ENCODE measurements around the gene SERPINB13. TPM values are rescaled to one million over a fixed set of nuclear protein-coding genes. Genes with fewer than 3 reads are reported as not detected.

Gene SERPINB13
- total RNA-seq, 1 experiment from 2014 or later = not detected

GRCh38 chr18:63603772-63604171 is 16.6 kb downstream of the SERPINB13 start:
- intact Hi-C loops (cut with micrococcal nuclease; ENCODE audit: unreplicated experiment) = loop anchor here (1.0 kb wide), 1 partner anchor 73 kb away; no protein-coding TSS in a partner anchor
- CTCF ChIA-PET = interaction anchor here (0.5 to 1.1 kb wide), 2 partner anchors 138 to 1130 kb away, joined by 3 to 6 read pairs; no protein-coding TSS in a partner anchor
- no peak overlapping the region for H3K27ac Mint-ChIP-seq (ENCODE audit: unreplicated experiment)
- DNase-seq = no peak
- H3K4me3 Mint-ChIP-seq (ENCODE audit: low read depth, unreplicated experiment) = no peak overlapping the region
- peaks cover 5% of the 10 kb centered on the region for H3K36me3 Mint-ChIP-seq (ENCODE audit: insufficient read depth, unreplicated experiment)
- no peaks in the 10 kb centered on the region for H3K27me3 Mint-ChIP-seq (ENCODE audit: unreplicated experiment)
- H3K9me3 Mint-ChIP-seq (ENCODE audit: low read depth, unreplicated experiment) = no peaks in the 10 kb centered on the region
- TF ChIP-seq CTCF (IDR thresholded peaks at IDR 0.05; ENCODE audit: unreplicated experiment) = no peak
- H3K4me1 Mint-ChIP-seq (ENCODE audit: low read depth, unreplicated experiment) = peaks cover 37% of the 10 kb centered on the region
- BruUV-seq (replicated peaks) = no TSS peak

- BruUV-seq (replicated peaks) = no TSS peak
- Mint-ChIP-seq H3K4me3 (ENCODE audit: low read depth, unreplicated experiment) (no peak overlapping the region), H3K36me3 (ENCODE audit: insufficient read depth, unreplicated experiment) (peaks cover 5% of the 10 kb centered on the region), H3K27ac (ENCODE audit: unreplicated experiment) (peak overlapping the region; percentile 73), H3K9me3 (ENCODE audit: low read depth, unreplicated experiment) (no peaks in the 10 kb centered on the region), H3K27me3 (ENCODE audit: unreplicated experiment) (no peaks in the 10 kb centered on the region), H3K4me1 (ENCODE audit: low read depth, unreplicated experiment) (peaks cover 29% of the 10 kb centered on the region)
- DNase-seq = peak; percentile 55
- TF ChIP-seq CTCF (IDR thresholded peaks at IDR 0.05; ENCODE audit: unreplicated experiment) = no peak
- intact Hi-C loops (cut with micrococcal nuclease; ENCODE audit: unreplicated experiment) = loop anchor here (1.0 kb wide), 1 partner anchor 71 kb away; no protein-coding TSS in a partner anchor
- CTCF ChIA-PET = interaction anchor here (0.9 kb wide), 2 partner anchors 87 to 137 kb away, joined by 3 to 9 read pairs; no protein-coding TSS in a partner anchor
Measured at GRCh38 chr18:63604791-63605567, 17.8 kb downstream of the SERPINB13 start.

- Mint-ChIP-seq H3K27ac (ENCODE audit: unreplicated experiment) (no peak overlapping the region), H3K4me3 (ENCODE audit: low read depth, unreplicated experiment) (no peak overlapping the region), H3K36me3 (ENCODE audit: insufficient read depth, unreplicated experiment) (peaks cover 5% of the 10 kb centered on the region), H3K27me3 (ENCODE audit: unreplicated experiment) (no peaks in the 10 kb centered on the region), H3K4me1 (ENCODE audit: low read depth, unreplicated experiment) (peaks cover 29% of the 10 kb centered on the region), H3K9me3 (ENCODE audit: low read depth, unreplicated experiment) (no peaks in the 10 kb centered on the region)
- DNase-seq = no peak
- BruUV-seq (replicated peaks) = no TSS peak
- TF ChIP-seq CTCF (IDR thresholded peaks at IDR 0.05; ENCODE audit: unreplicated experiment) = no peak
- CTCF ChIA-PET = no interaction called here
- intact Hi-C loops (cut with micrococcal nuclease; ENCODE audit: unreplicated experiment) = no loop called here
Measured at GRCh38 chr18:63606526-63606925, 19.4 kb downstream of the SERPINB13 start.

GRCh38 chr18:63613420-63613819 is 26.3 kb downstream of the SERPINB13 start:
- intact Hi-C loops (cut with micrococcal nuclease; ENCODE audit: unreplicated experiment) = no loop called here

More at GRCh38 chr18:63613420-63613819, 26.3 kb downstream of the SERPINB13 start:
- Mint-ChIP-seq H3K4me1 (ENCODE audit: low read depth, unreplicated experiment) (no peaks in the 10 kb centered on the region), H3K27me3 (ENCODE audit: unreplicated experiment) (peaks cover 14% of the 10 kb centered on the region), H3K9me3 (ENCODE audit: low read depth, unreplicated experiment) (no peaks in the 10 kb centered on the region), H3K4me3 (ENCODE audit: low read depth, unreplicated experiment) (no peak overlapping the region), H3K27ac (ENCODE audit: unreplicated experiment) (no peak overlapping the region), H3K36me3 (ENCODE audit: insufficient read depth, unreplicated experiment) (no peaks in the 10 kb centered on the region)
- no peak for TF ChIP-seq CTCF (IDR thresholded peaks at IDR 0.05; ENCODE audit: unreplicated experiment)
- DNase-seq = no peak
- CTCF ChIA-PET = no interaction called here
- BruUV-seq (replicated peaks) = no TSS peak

Data from Calu3 (cell line).